ENCODE results near the gene FOXA3.

DNA sequence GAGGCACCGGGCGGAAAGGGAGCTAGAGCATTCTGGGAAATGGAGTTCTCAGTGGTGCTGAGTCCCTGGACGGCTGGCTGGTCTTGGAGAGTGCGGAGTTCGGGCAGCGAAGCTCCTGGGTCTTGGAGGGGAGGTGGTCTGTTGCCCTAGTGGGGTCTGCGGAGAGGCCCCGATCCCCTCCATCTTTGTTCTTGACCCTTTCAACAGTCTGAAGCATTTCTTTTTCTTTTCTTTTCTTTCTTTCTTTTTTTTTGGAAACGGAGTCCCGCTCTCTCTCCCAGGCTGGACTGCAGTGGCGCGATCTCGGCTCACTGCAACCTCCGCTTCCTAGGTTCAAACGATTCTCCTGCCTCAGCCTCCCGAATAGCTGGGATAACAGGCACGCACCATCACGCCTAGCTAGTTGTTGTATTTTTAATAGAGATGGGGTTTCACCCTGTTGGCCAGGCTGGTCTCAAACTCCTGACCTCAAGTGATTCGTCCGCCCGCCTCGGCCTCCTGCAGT lies 739 bp upstream of the FOXA3 start:
- no peak for TF ChIP-seq CTCF (IDR thresholded peaks at IDR 0.05)
- TF ChIP-seq POLR2AphosphoS5 (IDR thresholded peaks at IDR 0.05), result no peak
- no peak for TF ChIP-seq POLR2A (IDR thresholded peaks at IDR 0.05)
